NOMO-1 treated with dmso at 0.1 percent for 144 hours (cell line): ENCODE results near the gene DRICH1.
"Not testable (repeated sequence)": the region's sequence is repeated elsewhere in the genome, so short reads cannot be mapped to it uniquely, and the experiment has no call there.

Source experiments
- DNase-seq: peaks from one replicate; lab custom pipeline; 2025; ENCODE audit not compliant: unreplicated experiment; lab: John Stamatoyannopoulos, UW

Gene DRICH1

GRCh38 chr22:23651676-23652075 lies 19.6 kb upstream of the DRICH1 start:
- no peak for DNase-seq

GRCh38 chr22:23649071-23649501 lies 17.0 kb upstream of the DRICH1 start:
- no peak for DNase-seq

- DNase-seq: not testable (repeated sequence)
Observed at GRCh38 chr22:23646526-23646925, 14.4 kb upstream of the DRICH1 start.

- DNase-seq: not testable (repeated sequence)
Observed at GRCh38 chr22:23640206-23640605, 8.1 kb upstream of the DRICH1 start.

GRCh38 chr22:23639661-23640060 lies 7.5 kb upstream of the DRICH1 start:
- DNase-seq: no peak

GRCh38 chr22:23638611-23639010 lies 6.5 kb upstream of the DRICH1 start:
- DNase-seq: no peak

GRCh38 chr22:23635291-23635690 lies 3.2 kb upstream of the DRICH1 start:
- DNase-seq: not testable (repeated sequence)

- DNase-seq: not testable (repeated sequence)
Observed at GRCh38 chr22:23628056-23628743, 3.9 kb downstream of the DRICH1 start.

- peak; percentile 13 for DNase-seq
Observed at GRCh38 chr22:23627401-23628055, 4.6 kb downstream of the DRICH1 start.

- DNase-seq: no peak
Observed at GRCh38 chr22:23626286-23626975, 5.7 kb downstream of the DRICH1 start.

- DNase-seq: no peak
Observed at GRCh38 chr22:23622634-23623033, 9.5 kb downstream of the DRICH1 start.

GRCh38 chr22:23621916-23622315 lies 10.2 kb downstream of the DRICH1 start:
- not testable (repeated sequence) for DNase-seq

GRCh38 chr22:23621082-23621780 lies 10.9 kb downstream of the DRICH1 start:
- DNase-seq: no peak

- DNase-seq: no peak
Observed at GRCh38 chr22:23613193-23613972, 18.7 kb downstream of the DRICH1 start.

GRCh38 chr22:23609983-23610781 lies 21.9 kb downstream of the DRICH1 start:
- DNase-seq: no peak

- DNase-seq: no peak
Observed at GRCh38 chr22:23608583-23608982, 23.5 kb downstream of the DRICH1 start.

GRCh38 chr22:23606204-23607131 lies 25.7 kb downstream of the DRICH1 start:
- DNase-seq: no peak

GRCh38 chr22:23604939-23605712 lies 27.0 kb downstream of the DRICH1 start:
- no peak for DNase-seq
